Sigmoid colon (tissue), 7 donors: ENCODE measurements around the gene ZNF683. TPM values are rescaled to one million over a fixed set of nuclear protein-coding genes. Genes with fewer than 3 reads are reported as not detected.

ENCODE experiments used
- DNase-seq: peaks from one replicate; pipeline ENCODE4 v3.0.0-alpha.2; 2019
- H3K27ac ChIP-seq, 4 donors: fragments of 200-600 bp; sonication (generic); one replicate each; pipeline ENCODE4 v1.5.1; 2016 to 2019; ENCODE audit warnings: mild to moderate bottlenecking in 1 of 4
- H3K27me3 ChIP-seq, 3 donors: fragments of 200-600 bp; sonication (generic); one replicate each; pipeline ENCODE4 v1.5.1; 2019; ENCODE audit warnings: mild to moderate bottlenecking in 1 of 3
- H3K36me3 ChIP-seq, 4 donors: fragments of 200-600 bp; sonication (generic); one replicate each; pipeline ENCODE4 v1.5.1; 2016 to 2019
- H3K4me1 ChIP-seq, 4 donors: fragments of 200-600 bp; sonication (generic); one replicate each; pipeline ENCODE4 v1.5.1; 2017 to 2019
- H3K4me3 ChIP-seq, 4 donors: fragments of 200-600 bp; sonication (generic); one replicate each; pipeline ENCODE4 v1.5.1; 2017 to 2019; ENCODE audit warnings: mild to moderate bottlenecking in 2 of 4, moderate library complexity in 1 of 4
- H3K9me3 ChIP-seq, 4 donors: fragments of 200-600 bp in 3 of 4; sonication (generic) in 3 of 4; one replicate each; pipeline versions ENCODE4 v1.5.1 to v1.6.1; 2013 to 2019
- CTCF ChIP-seq, 4 experiments: fragments of 450-650 bp in 3 of 4; fragments of 200-600 bp in 1 of 4; IDR thresholded peaks; one replicate each; pipeline ENCODE4 v1.5.1; 2016 to 2019; ENCODE audit warnings: antibody characterized with exemption in 4 of 4, mild to moderate bottlenecking in 3 of 4, moderate library complexity in 2 of 4
- EP300 ChIP-seq, 4 donors: sonication (generic); formaldehyde crosslinking; IDR thresholded peaks; one replicate each; pipeline ENCODE4 v1.6.1; 2017; ENCODE audit warnings: antibody characterized with exemption in 4 of 4
- POLR2A ChIP-seq, 2 donors: fragments of 450-650 bp; IDR thresholded peaks; one replicate each; pipeline ENCODE4 v1.6.1; 2016; ENCODE audit warnings: antibody characterized with exemption in 2 of 2, mild to moderate bottlenecking in 2 of 2, moderate library complexity in 2 of 2
- POLR2AphosphoS5 ChIP-seq, 4 donors: sonication (generic); formaldehyde crosslinking; IDR thresholded peaks; one replicate each; pipeline ENCODE4 v1.6.1; 2017; ENCODE audit warnings: antibody characterized with exemption in 4 of 4
- WGBS, 2 donors: extraction: QIAGEN DNeasy Blood & Tissue Kit; methylation state at CpG; one replicate each; pipeline ENCODE4 v1.1.7; 2013; 5-methylcytosine and 5-hydroxymethylcytosine counted together
- intact Hi-C: fragments of 100-400 bp; cut with DNase I; formaldehyde crosslinking; loops from one replicate; pipeline ENCODE4 v1.15.1; 2023
- polyA plus RNA-seq, 3 donors: library from polyadenylated mRNA; stranded (reverse); fragments of 200-250 nt; gene quantifications; one replicate each; pipeline ENCODE4 v1.2.3, GENCODE V29; 2013
- total RNA-seq, 4 donors: library from RNA; depleted of rRNA; stranded (reverse); fragments of >200 nt; gene quantifications; one replicate each; pipeline ENCODE4 v1.1.0, GENCODE V29; 2016
- donor health status: healthy with polysubstance abuse.
- donor health status: Bipolar disorder and iron deficiency.
- donor health status: healthy.

The ZNF683 gene
- total and polyA plus RNA-seq, 7 donors = 0.52 TPM; not detected in 6

GRCh38 chr1:26368006-26368405, 4.5 kb downstream of the ZNF683 start:
- H3K4me1 ChIP-seq = no peaks in the 10 kb centered on the region
- peaks cover 3 to 32% (median 16%) of the 10 kb centered on the region in 3 donors for H3K27me3 ChIP-seq
- 82 to 85% methylated on average over 4 of the region's 4 CpGs for WGBS, 2 donors
- H3K27ac ChIP-seq = no peak overlapping the region
- no peak for DNase-seq
- intact Hi-C loops = no loop called here
- no peaks in the 10 kb centered on the region for H3K9me3 ChIP-seq
- no peak overlapping the region for H3K4me3 ChIP-seq
- TF ChIP-seq POLR2A (IDR thresholded peaks at IDR 0.05) = no peak
- no peak for TF ChIP-seq POLR2AphosphoS5 (IDR thresholded peaks at IDR 0.05)
- TF ChIP-seq CTCF (IDR thresholded peaks at IDR 0.05) = no peak
- no peak for TF ChIP-seq EP300 (IDR thresholded peaks at IDR 0.05)
- H3K36me3 ChIP-seq = no peaks in the 10 kb centered on the region

DNA sequence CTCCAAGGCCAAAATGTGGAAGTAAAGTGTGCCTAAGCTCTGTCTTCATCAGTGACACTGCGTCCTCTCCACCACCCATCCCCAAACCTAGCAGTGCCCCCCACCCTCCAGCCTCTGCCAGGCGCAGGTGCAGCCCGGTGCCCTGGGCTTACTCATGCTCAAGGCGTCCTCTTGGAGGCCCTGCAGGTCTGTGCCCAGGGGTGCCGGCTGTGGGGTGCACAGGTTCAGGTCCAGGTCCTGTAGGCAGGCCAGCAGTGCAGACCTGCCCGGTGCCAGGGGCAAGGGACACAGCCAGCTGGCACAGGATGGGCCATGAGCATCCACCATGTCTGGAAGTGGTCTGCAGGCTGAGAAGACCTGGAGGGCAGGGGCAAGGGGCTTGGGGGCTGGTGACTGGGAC, 5.1 kb downstream of the ZNF683 start:
- DNase-seq = peak; percentile 41
- no peaks in the 10 kb centered on the region for H3K36me3 ChIP-seq
- no peaks in the 10 kb centered on the region for H3K4me1 ChIP-seq
- WGBS, 2 donors = 86 to 90% methylated on average over 6 of the region's 6 CpGs
- intact Hi-C loops = no loop called here
- H3K9me3 ChIP-seq = no peaks in the 10 kb centered on the region
- H3K4me3 ChIP-seq = no peak overlapping the region
- peaks cover 3 to 38% (median 22%) of the 10 kb centered on the region in 3 donors for H3K27me3 ChIP-seq
- no peak overlapping the region for H3K27ac ChIP-seq
- TF ChIP-seq EP300 (IDR thresholded peaks at IDR 0.05) = no peak
- TF ChIP-seq CTCF (IDR thresholded peaks at IDR 0.05) = no peak
- no peak for TF ChIP-seq POLR2A (IDR thresholded peaks at IDR 0.05)
- no peak for TF ChIP-seq POLR2AphosphoS5 (IDR thresholded peaks at IDR 0.05)

- no peaks in the 10 kb centered on the region for H3K36me3 ChIP-seq
- DNase-seq = no peak
- intact Hi-C loops = no loop called here
- H3K27ac ChIP-seq = no peak overlapping the region
- TF ChIP-seq POLR2AphosphoS5 (IDR thresholded peaks at IDR 0.05) (no peak), CTCF (IDR thresholded peaks at IDR 0.05) (no peak), EP300 (IDR thresholded peaks at IDR 0.05) (no peak), POLR2A (IDR thresholded peaks at IDR 0.05) (no peak)
- peaks cover 0 to 10% (median 10%) of the 10 kb centered on the region in 4 donors for H3K4me1 ChIP-seq
- H3K9me3 ChIP-seq = no peaks in the 10 kb centered on the region
- WGBS, 2 donors = 59 to 81% methylated on average over 9 of the region's 9 CpGs
- H3K4me3 ChIP-seq = no peak overlapping the region
- H3K27me3 ChIP-seq = peaks cover 24 to 63% (median 44%) of the 10 kb centered on the region in 3 donors
Observed at GRCh38 chr1:26364956-26365355, 7.6 kb downstream of the ZNF683 start.

GRCh38 chr1:26363549-26364448, 8.8 kb downstream of the ZNF683 start:
- H3K36me3 ChIP-seq = no peaks in the 10 kb centered on the region
- peaks cover 0 to 12% (median 12%) of the 10 kb centered on the region in 4 donors for H3K4me1 ChIP-seq
- no peaks in the 10 kb centered on the region for H3K9me3 ChIP-seq
- TF ChIP-seq CTCF (IDR thresholded peaks at IDR 0.05) = peak; percentile 26 to 81 (median 67)
- no peak for TF ChIP-seq POLR2A (IDR thresholded peaks at IDR 0.05)
- TF ChIP-seq POLR2AphosphoS5 (IDR thresholded peaks at IDR 0.05) = no peak
- H3K27me3 ChIP-seq = peaks cover 26 to 71% (median 47%) of the 10 kb centered on the region in 3 donors
- intact Hi-C loops = no loop called here
- H3K4me3 ChIP-seq = no peak overlapping the region
- H3K27ac ChIP-seq = no peak overlapping the region
- 22 to 34% methylated on average over 26 of the region's 26 CpGs for WGBS, 2 donors
- DNase-seq = peak; percentile 71
